ENCODE data around the gene RFESD. TPM values are rescaled to one million over a fixed set of nuclear protein-coding genes. Genes with fewer than 3 reads are reported as not detected.

Gene RFESD
- total RNA-seq, 4 donors from 2014 or later: 0.88 to 1.6 (median 1.2) TPM

DNA sequence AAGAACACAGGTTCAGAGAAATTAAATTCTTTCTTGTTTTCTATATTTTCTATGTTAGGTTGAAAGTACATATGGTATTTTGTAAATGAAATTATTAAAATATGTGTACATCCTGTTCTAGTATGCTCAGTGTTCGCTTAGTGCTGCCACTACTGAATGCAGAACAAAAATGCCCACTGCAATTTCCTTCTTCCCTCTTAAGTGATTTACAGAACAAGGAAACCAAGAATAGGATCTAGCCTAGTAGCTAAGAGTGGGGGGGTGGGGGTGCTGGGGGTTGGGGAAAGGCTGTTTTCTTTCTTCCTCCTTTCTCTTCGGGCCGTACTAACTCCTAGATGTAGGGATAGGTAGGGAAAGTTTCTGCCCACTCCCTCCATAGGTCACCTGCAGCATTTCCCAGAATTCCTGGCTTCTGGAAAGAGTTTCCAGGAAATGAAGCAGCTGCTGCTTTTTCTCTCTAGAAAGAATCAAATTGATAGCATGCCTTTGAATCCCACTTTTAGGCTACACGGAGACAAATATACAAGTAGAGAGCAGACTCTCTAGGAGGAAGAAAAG is 20.6 kb downstream of the RFESD start:
- ATAC-seq (ENCODE audit: low FRiP score): no peak
- DNase-seq (ENCODE audit: low spot score): no peak
- TF ChIP-seq, protein P1, sequence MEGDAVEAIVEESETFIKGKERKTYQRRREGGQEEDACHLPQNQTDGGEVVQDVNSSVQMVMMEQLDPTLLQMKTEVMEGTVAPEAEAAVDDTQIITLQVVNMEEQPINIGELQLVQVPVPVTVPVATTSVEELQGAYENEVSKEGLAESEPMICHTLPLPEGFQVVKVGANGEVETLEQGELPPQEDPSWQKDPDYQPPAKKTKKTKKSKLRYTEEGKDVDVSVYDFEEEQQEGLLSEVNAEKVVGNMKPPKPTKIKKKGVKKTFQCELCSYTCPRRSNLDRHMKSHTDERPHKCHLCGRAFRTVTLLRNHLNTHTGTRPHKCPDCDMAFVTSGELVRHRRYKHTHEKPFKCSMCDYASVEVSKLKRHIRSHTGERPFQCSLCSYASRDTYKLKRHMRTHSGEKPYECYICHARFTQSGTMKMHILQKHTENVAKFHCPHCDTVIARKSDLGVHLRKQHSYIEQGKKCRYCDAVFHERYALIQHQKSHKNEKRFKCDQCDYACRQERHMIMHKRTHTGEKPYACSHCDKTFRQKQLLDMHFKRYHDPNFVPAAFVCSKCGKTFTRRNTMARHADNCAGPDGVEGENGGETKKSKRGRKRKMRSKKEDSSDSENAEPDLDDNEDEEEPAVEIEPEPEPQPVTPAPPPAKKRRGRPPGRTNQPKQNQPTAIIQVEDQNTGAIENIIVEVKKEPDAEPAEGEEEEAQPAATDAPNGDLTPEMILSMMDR (IDR thresholded peaks at IDR 0.05): no peak

GRCh38 chr5:95667678-95668077 is 21.1 kb downstream of the RFESD start:
- DNase-seq (ENCODE audit: low spot score): no peak
- ATAC-seq (ENCODE audit: low FRiP score): no peak
- TF ChIP-seq, protein P1 (IDR thresholded peaks at IDR 0.05): no peak

GRCh38 chr5:95668216-95668615 is 21.6 kb downstream of the RFESD start:
- TF ChIP-seq, protein P1 (IDR thresholded peaks at IDR 0.05): no peak
- ATAC-seq (ENCODE audit: low FRiP score): no peak

GRCh38 chr5:95668728-95669127 is 22.2 kb downstream of the RFESD start:
- TF ChIP-seq, protein P1 (IDR thresholded peaks at IDR 0.05): no peak
- ATAC-seq (ENCODE audit: low FRiP score) (no peak), DNase-seq (ENCODE audit: low spot score) (no peak)

More at GRCh38 chr5:95668216-95668615, 21.6 kb downstream of the RFESD start:
- no peak for DNase-seq (ENCODE audit: low spot score)

DNA sequence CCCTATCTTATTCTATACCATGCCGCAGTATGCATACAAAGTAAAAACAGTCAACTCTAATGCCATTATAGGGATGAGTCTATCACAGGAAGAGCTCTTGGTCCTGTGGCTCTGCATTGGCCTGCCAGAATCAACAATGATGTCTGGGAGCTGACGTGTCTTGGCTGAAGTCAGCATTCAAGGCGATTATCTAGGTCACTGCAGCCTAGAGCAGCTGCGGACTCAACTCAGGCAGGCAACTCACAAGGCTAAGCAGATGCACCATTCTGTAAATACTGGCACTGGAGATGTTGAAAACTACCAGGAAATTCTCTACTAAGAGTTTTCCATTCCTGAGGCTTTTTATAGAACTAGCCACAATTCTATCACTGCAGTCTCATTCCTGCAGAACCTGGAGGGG is 23.0 kb downstream of the RFESD start:
- no peak for DNase-seq (ENCODE audit: low spot score)
- TF ChIP-seq, protein P1 (IDR thresholded peaks at IDR 0.05): no peak
- ATAC-seq (ENCODE audit: low FRiP score): peak; percentile 54

GRCh38 chr5:95669985-95670384 is 23.4 kb downstream of the RFESD start:
- DNase-seq (ENCODE audit: low spot score) (no peak), ATAC-seq (ENCODE audit: low FRiP score) (no peak)
- TF ChIP-seq, protein P1 (IDR thresholded peaks at IDR 0.05): no peak

DNA sequence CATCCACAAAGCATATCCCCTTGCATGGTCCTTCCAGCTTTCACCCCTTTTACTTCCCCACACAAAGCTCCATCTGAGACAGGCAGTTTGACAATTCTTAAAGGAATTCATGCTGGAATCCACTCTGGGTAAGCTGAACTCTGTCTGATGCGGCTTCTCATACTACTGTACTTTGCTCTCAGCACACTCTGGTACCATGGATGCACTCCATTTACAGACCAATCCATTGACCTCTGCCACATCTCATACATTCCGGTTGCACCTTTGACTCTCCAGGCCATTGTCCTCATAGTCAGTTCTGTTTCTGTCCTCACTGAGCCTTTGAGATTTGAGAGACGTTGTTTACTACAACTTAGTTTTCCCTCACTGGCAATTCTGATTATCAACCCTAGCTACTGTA is 24.0 kb downstream of the RFESD start:
- TF ChIP-seq, protein P1 (IDR thresholded peaks at IDR 0.05): no peak
- DNase-seq (ENCODE audit: low spot score) (no peak), ATAC-seq (ENCODE audit: low FRiP score) (no peak)
